ENCODE measurements around the gene EFNA4.

EFNA4 gene

DNA sequence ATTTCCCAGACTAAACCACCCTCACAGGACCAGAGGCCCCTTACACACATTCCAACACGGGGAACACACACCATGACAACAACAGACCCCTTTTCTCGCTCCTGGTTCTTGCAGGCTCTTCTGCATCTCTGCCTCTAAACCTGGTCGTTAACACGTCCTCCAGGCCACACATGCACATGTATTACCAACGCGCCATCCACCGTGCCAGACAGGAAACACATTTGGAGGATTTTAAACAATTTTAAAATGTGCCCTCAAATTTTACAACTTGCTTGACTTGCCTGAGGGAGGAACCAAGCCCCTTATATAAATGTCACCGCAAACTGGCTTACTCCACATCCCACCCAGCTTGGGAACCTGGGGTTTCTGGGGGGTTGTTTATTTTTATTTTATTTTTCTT lies 47.3 kb downstream of the EFNA4 start:
- no peak overlapping the region for H2AFZ ChIP-seq (ENCODE audit: low read length)
- H4K91ac ChIP-seq (ENCODE audit: low read depth, low read length, poor library complexity): no peak overlapping the region
- no peak overlapping the region for H4K8ac ChIP-seq (ENCODE audit: low read depth, low read length)
- H2AK5ac ChIP-seq (ENCODE audit: low read depth, low read length): no peak overlapping the region
- no peak overlapping the region for H2BK120ac ChIP-seq (ENCODE audit: low read depth, low read length)
- H3K14ac ChIP-seq (ENCODE audit: low read length): no peak overlapping the region
- no CpG with 5 or more reads among the region's 8 CpGs for WGBS, 2 donors (ENCODE audit: extremely low coverage in 2 of 2, insufficient read length in 2 of 2, insufficient replicate concordance in 1 of 2)
- H2BK12ac ChIP-seq (ENCODE audit: low read length): no peak overlapping the region
- no peak overlapping the region for H3K4ac ChIP-seq (ENCODE audit: low read length)
- no peak overlapping the region for H3K23ac ChIP-seq (ENCODE audit: low read depth, low read length, poor library complexity)
- peaks cover 0 to 2% of the 10 kb centered on the region in 2 donors for H3K4me1 ChIP-seq (ENCODE audit: control insufficient read depth in 2 of 2, insufficient read depth in 1 of 2, low read depth in 1 of 2, low read length in 2 of 2)
- H2BK5ac ChIP-seq (ENCODE audit: low read length): no peak overlapping the region
- H3K27ac ChIP-seq (replicated peaks; ENCODE audit: low read length): no peak overlapping the region
- H3K18ac ChIP-seq (ENCODE audit: low read length): no peak overlapping the region
- no peaks in the 10 kb centered on the region for H3K79me1 ChIP-seq (ENCODE audit: low read depth, low read length)
- no peaks in the 10 kb centered on the region for H3K36me3 ChIP-seq (replicated peaks in 1 of 2; ENCODE audit: control insufficient read depth in 2 of 2, insufficient read depth in 2 of 2, low read length in 2 of 2)
- H3K4me2 ChIP-seq (ENCODE audit: insufficient read depth, low read length, poor library complexity, severe bottlenecking): no peak overlapping the region
- no peaks in the 10 kb centered on the region for H3K9me3 ChIP-seq (replicated peaks in 1 of 2; ENCODE audit: control insufficient read depth in 2 of 2, insufficient read depth in 1 of 2, low read depth in 1 of 2, low read length in 2 of 2)
- H2BK15ac ChIP-seq (ENCODE audit: low read length): no peak overlapping the region
- peaks cover 0 to 42% (median 2%) of the 10 kb centered on the region in 3 experiments for H3K27me3 ChIP-seq (ENCODE audit: control insufficient read depth in 3 of 3, insufficient read depth in 3 of 3, low read depth in 1 of 3, low read length in 3 of 3)
- no peak overlapping the region for H3K4me3 ChIP-seq (ENCODE audit: low read length in 2 of 2)
- DNase-seq (ENCODE audit: low spot score): no peak
- H3K9ac ChIP-seq (ENCODE audit: low read depth, low read length, poor library complexity): no peak overlapping the region

DNA sequence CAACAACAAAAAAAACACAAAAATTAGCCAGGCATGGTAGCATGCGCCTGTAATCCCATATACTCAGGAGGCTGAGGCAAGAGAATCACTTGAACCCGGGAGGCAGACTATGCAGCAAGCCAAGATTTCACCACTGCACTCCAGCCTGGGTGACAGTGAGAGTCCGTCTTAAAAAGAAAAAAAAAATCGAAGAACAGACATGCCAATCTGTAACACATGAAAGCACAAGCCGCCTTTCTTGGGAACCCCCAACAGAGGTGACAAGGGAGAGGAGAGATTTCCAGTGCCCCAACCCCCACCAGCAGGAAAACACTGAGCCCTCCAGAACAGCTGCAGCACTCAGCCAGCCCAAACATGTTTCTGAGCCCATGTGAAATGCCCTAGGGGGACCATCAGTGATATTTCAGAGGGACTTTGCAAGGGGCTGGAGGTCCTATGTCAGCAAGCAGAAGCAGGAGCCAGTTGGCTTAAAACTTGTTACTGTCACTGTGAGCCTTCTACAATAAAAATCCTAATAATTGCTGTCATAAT lies 50.0 kb downstream of the EFNA4 start:
- no peak overlapping the region for H3K4me3 ChIP-seq (ENCODE audit: low read length in 2 of 2)
- H3K18ac ChIP-seq (ENCODE audit: low read length): no peak overlapping the region
- H3K9ac ChIP-seq (ENCODE audit: low read depth, low read length, poor library complexity): no peak overlapping the region
- H3K14ac ChIP-seq (ENCODE audit: low read length): no peak overlapping the region
- H3K23ac ChIP-seq (ENCODE audit: low read depth, low read length, poor library complexity): no peak overlapping the region
- no peak overlapping the region for H4K91ac ChIP-seq (ENCODE audit: low read depth, low read length, poor library complexity)
- no peak overlapping the region for H4K8ac ChIP-seq (ENCODE audit: low read depth, low read length)
- peaks cover 0 to 42% (median 2%) of the 10 kb centered on the region in 3 experiments for H3K27me3 ChIP-seq (ENCODE audit: control insufficient read depth in 3 of 3, insufficient read depth in 3 of 3, low read depth in 1 of 3, low read length in 3 of 3)
- no peaks in the 10 kb centered on the region for H3K9me3 ChIP-seq (replicated peaks in 1 of 2; ENCODE audit: control insufficient read depth in 2 of 2, insufficient read depth in 1 of 2, low read depth in 1 of 2, low read length in 2 of 2)
- H2BK12ac ChIP-seq (ENCODE audit: low read length): no peak overlapping the region
- H2BK15ac ChIP-seq (ENCODE audit: low read length): no peak overlapping the region
- H3K4me1 ChIP-seq (ENCODE audit: control insufficient read depth in 2 of 2, insufficient read depth in 1 of 2, low read depth in 1 of 2, low read length in 2 of 2): peaks cover 0 to 2% of the 10 kb centered on the region in 2 donors
- no CpG with 5 or more reads among the region's 5 CpGs for WGBS, 2 donors (ENCODE audit: extremely low coverage in 2 of 2, insufficient read length in 2 of 2, insufficient replicate concordance in 1 of 2)
- H3K4ac ChIP-seq (ENCODE audit: low read length): no peak overlapping the region
- no peak for DNase-seq (ENCODE audit: low spot score)
- no peak overlapping the region for H3K4me2 ChIP-seq (ENCODE audit: insufficient read depth, low read length, poor library complexity, severe bottlenecking)
- no peak overlapping the region for H2AK5ac ChIP-seq (ENCODE audit: low read depth, low read length)
- H3K79me1 ChIP-seq (ENCODE audit: low read depth, low read length): no peaks in the 10 kb centered on the region
- no peak overlapping the region for H2BK120ac ChIP-seq (ENCODE audit: low read depth, low read length)
- no peak overlapping the region for H3K27ac ChIP-seq (replicated peaks; ENCODE audit: low read length)
- H2AFZ ChIP-seq (ENCODE audit: low read length): peak overlapping the region; percentile 18
- no peaks in the 10 kb centered on the region for H3K36me3 ChIP-seq (replicated peaks in 1 of 2; ENCODE audit: control insufficient read depth in 2 of 2, insufficient read depth in 2 of 2, low read length in 2 of 2)
- no peak overlapping the region for H2BK5ac ChIP-seq (ENCODE audit: low read length)

DNA sequence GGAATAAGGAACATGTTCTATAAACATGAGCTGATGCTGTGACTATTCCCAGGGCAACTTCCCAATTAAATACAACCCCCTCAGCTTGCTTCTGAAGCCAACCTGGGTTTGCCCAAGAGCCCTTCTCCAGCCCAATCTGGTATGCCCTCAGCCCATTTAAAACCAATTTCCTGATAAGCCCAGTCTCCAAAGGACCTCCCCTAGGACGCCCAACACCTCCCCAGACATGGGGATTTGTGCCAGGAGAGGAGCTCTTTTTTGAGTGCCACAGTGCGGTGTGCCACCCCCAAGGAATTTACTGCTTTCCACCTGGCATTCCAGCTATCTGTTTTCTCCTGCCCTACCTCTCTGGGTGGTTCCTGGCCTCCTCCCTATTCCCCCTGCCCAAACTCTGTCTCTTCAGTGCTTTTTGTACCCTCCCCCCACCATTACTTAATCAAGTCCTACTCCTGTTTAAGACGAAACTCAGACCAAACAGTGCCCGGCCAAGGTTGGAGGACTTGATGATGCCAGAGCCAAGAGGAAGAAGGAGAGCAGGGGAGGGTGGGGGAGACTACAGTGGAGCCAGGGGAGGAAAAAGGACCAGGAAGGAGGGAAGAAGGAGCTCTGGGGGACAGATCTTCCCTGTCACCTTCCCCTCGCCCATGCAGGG lies 52.7 kb downstream of the EFNA4 start:
- Histone ChIP-seq H2AFZ (ENCODE audit: low read length) (no peak overlapping the region), H3K14ac (ENCODE audit: low read length) (peak overlapping the region; percentile 41), H2BK5ac (ENCODE audit: low read length) (no peak overlapping the region), H3K9ac (ENCODE audit: low read depth, low read length, poor library complexity) (no peak overlapping the region), H3K4me3 (ENCODE audit: low read length in 2 of 2) (peak overlapping the region in 1 of 2 donors; percentile 18), H3K4me2 (ENCODE audit: insufficient read depth, low read length, poor library complexity, severe bottlenecking) (no peak overlapping the region), H2AK5ac (ENCODE audit: low read depth, low read length) (peak overlapping the region; percentile 49), H3K9me3 (replicated peaks in 1 of 2; ENCODE audit: control insufficient read depth in 2 of 2, insufficient read depth in 1 of 2, low read depth in 1 of 2, low read length in 2 of 2) (no peaks in the 10 kb centered on the region), H3K36me3 (replicated peaks in 1 of 2; ENCODE audit: control insufficient read depth in 2 of 2, insufficient read depth in 2 of 2, low read length in 2 of 2) (no peaks in the 10 kb centered on the region), H3K79me1 (ENCODE audit: low read depth, low read length) (no peaks in the 10 kb centered on the region), H3K27ac (replicated peaks; ENCODE audit: low read length) (no peak overlapping the region), H4K91ac (ENCODE audit: low read depth, low read length, poor library complexity) (no peak overlapping the region), H2BK15ac (ENCODE audit: low read length) (no peak overlapping the region), H4K8ac (ENCODE audit: low read depth, low read length) (no peak overlapping the region), H2BK120ac (ENCODE audit: low read depth, low read length) (no peak overlapping the region), H3K4ac (ENCODE audit: low read length) (no peak overlapping the region), H3K27me3 (ENCODE audit: control insufficient read depth in 3 of 3, insufficient read depth in 3 of 3, low read depth in 1 of 3, low read length in 3 of 3) (peaks cover 0 to 66% (median 2%) of the 10 kb centered on the region in 3 experiments), H3K4me1 (ENCODE audit: control insufficient read depth in 2 of 2, insufficient read depth in 1 of 2, low read depth in 1 of 2, low read length in 2 of 2) (peaks cover 0 to 2% of the 10 kb centered on the region in 2 donors), H3K23ac (ENCODE audit: low read depth, low read length, poor library complexity) (no peak overlapping the region), H2BK12ac (ENCODE audit: low read length) (no peak overlapping the region), H3K18ac (ENCODE audit: low read length) (no peak overlapping the region)
- no CpG with 5 or more reads among the region's 5 CpGs for WGBS, 2 donors (ENCODE audit: extremely low coverage in 2 of 2, insufficient read length in 2 of 2, insufficient replicate concordance in 1 of 2)
- no peak for DNase-seq (ENCODE audit: low spot score)

DNA sequence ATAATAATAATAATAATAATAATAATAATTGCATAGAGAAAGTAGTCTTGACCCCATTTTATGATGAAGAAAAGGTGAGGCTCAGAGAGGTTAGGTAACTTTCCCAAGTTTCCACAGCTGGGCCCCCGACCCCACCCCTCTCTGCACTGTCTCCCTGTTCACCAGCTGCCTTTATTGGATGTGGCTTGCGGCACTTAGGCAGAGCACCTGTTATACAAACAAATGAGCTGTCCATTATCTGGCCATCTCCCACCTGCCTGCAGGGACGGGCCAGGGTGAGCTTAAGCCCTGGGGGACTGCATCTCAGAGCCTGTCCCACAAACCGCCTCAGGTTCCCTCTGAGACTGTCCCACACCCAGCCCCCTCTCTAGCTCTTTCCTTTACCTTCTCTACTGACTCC lies 54.1 kb downstream of the EFNA4 start:
- Histone ChIP-seq H3K27me3 (ENCODE audit: control insufficient read depth in 3 of 3, insufficient read depth in 3 of 3, low read depth in 1 of 3, low read length in 3 of 3) (peaks cover 0 to 68% (median 2%) of the 10 kb centered on the region in 3 experiments), H3K27ac (replicated peaks; ENCODE audit: low read length) (no peak overlapping the region), H3K9me3 (replicated peaks in 1 of 2; ENCODE audit: control insufficient read depth in 2 of 2, insufficient read depth in 1 of 2, low read depth in 1 of 2, low read length in 2 of 2) (no peaks in the 10 kb centered on the region), H4K91ac (ENCODE audit: low read depth, low read length, poor library complexity) (no peak overlapping the region), H2BK5ac (ENCODE audit: low read length) (no peak overlapping the region), H3K4me1 (ENCODE audit: control insufficient read depth in 2 of 2, insufficient read depth in 1 of 2, low read depth in 1 of 2, low read length in 2 of 2) (no peaks in the 10 kb centered on the region), H3K23ac (ENCODE audit: low read depth, low read length, poor library complexity) (no peak overlapping the region), H4K8ac (ENCODE audit: low read depth, low read length) (no peak overlapping the region), H3K14ac (ENCODE audit: low read length) (no peak overlapping the region), H3K4me2 (ENCODE audit: insufficient read depth, low read length, poor library complexity, severe bottlenecking) (no peak overlapping the region), H2AK5ac (ENCODE audit: low read depth, low read length) (no peak overlapping the region), H3K36me3 (replicated peaks in 1 of 2; ENCODE audit: control insufficient read depth in 2 of 2, insufficient read depth in 2 of 2, low read length in 2 of 2) (no peaks in the 10 kb centered on the region), H2BK120ac (ENCODE audit: low read depth, low read length) (no peak overlapping the region), H2BK12ac (ENCODE audit: low read length) (no peak overlapping the region), H3K4ac (ENCODE audit: low read length) (no peak overlapping the region), H3K9ac (ENCODE audit: low read depth, low read length, poor library complexity) (no peak overlapping the region), H3K79me1 (ENCODE audit: low read depth, low read length) (no peaks in the 10 kb centered on the region), H2BK15ac (ENCODE audit: low read length) (no peak overlapping the region), H3K4me3 (ENCODE audit: low read length in 2 of 2) (no peak overlapping the region), H3K18ac (ENCODE audit: low read length) (no peak overlapping the region), H2AFZ (ENCODE audit: low read length) (no peak overlapping the region)
- no CpG with 5 or more reads among the region's 4 CpGs for WGBS, 2 donors (ENCODE audit: extremely low coverage in 2 of 2, insufficient read length in 2 of 2, insufficient replicate concordance in 1 of 2)
- DNase-seq (ENCODE audit: low spot score): no peak
